ENCODE results near the gene DCAF17.

- TF ChIP-seq PATZ1 (CRISPR knock-in tag; IDR thresholded peaks at IDR 0.05; ENCODE audit: borderline replicate concordance), result no peak
- no peak for TF ChIP-seq ZFP30 (CRISPR knock-in tag; IDR thresholded peaks at IDR 0.05)
- no peak for TF ChIP-seq ZC3H10 (CRISPR knock-in tag; IDR thresholded peaks at IDR 0.05)
- no peak for TF ChIP-seq RARB (CRISPR knock-in tag; IDR thresholded peaks at IDR 0.05)
- TF ChIP-seq ZNF70 (CRISPR knock-in tag; IDR thresholded peaks at IDR 0.05), result no peak
- no peak for TF ChIP-seq PPARA (CRISPR knock-in tag; IDR thresholded peaks at IDR 0.05; ENCODE audit: borderline replicate concordance)
- no peak for TF ChIP-seq TSHZ2 (CRISPR knock-in tag; IDR thresholded peaks at IDR 0.05)
- TF ChIP-seq GLIS3 (CRISPR knock-in tag; IDR thresholded peaks at IDR 0.05), result no peak
- TF ChIP-seq TCF4 (CRISPR knock-in tag; IDR thresholded peaks at IDR 0.05; ENCODE audit: borderline replicate concordance), result no peak
Observed at GRCh38 chr2:171391532-171391931, 42.5 kb upstream of the DCAF17 start.
